ENCODE data around the gene SRL. TPM values are rescaled to one million over a fixed set of nuclear protein-coding genes. Genes with fewer than 3 reads are reported as not detected.

Gene SRL
- total RNA-seq, 4 donors from 2014 or later = 0.04 to 1.8 (median 0.38) TPM; not detected in 1

DNA sequence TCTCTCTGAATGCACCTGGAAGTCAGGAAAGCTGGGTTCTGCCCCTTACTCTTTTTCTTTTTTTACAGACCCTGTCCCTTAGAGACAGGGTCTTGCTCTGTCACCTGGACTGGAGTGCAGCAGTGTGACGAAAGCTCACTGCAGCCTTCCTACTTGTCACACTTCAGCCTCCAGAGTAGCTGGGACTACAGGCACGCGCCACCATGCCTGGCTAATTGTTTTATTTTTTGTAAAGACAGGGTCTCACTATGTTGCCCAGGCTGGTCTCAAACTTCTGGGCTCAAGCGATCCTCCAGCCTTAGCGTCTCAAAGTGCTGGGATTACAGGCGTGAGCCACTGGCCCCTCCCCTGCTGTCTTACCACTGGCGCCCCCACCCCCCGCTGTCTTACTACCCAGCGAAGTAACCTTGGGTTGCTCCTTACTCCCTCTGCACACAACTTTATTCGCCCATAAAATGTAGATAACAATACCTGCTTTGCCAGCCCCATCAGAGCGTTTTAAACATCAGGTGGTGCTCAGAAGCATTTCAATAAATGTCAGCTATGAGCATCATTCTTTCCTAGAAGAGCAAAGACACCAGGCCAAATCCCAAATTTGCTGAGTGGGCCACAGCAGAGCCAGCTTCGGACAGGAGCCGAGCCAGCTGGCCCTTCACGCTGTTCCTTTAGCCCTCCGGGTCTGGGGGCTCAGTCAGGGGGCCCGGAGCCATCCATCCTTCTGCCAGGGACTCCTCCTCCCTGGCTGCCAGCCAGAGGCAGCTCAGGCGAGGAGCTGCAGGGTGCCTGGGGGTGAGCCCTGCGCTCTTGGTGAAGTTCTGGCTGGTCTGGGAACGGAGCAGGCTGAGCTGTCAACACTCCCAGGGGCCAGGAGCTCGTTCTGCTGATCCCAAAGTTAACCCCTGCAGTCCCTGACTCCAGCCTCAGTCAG lies 24.4 kb downstream of the SRL start:
- Histone ChIP-seq H3K27ac (peak overlapping the region in 3 of 4 donors; percentile 39 to 47 (median 44)), H3K9me3 (no peaks in the 10 kb centered on the region), H3K4me3 (no peak overlapping the region), H3K36me3 (no peaks in the 10 kb centered on the region), H3K27me3 (no peaks in the 10 kb centered on the region), H3K4me1 (peaks cover 4 to 50% (median 16%) of the 10 kb centered on the region in 3 donors)
- WGBS, 2 donors = 67 to 84% methylated on average over 10 to 11 of the region's 20 CpGs
- no peak for TF ChIP-seq POLR2A (IDR thresholded peaks at IDR 0.05)
- TF ChIP-seq, protein P1, sequence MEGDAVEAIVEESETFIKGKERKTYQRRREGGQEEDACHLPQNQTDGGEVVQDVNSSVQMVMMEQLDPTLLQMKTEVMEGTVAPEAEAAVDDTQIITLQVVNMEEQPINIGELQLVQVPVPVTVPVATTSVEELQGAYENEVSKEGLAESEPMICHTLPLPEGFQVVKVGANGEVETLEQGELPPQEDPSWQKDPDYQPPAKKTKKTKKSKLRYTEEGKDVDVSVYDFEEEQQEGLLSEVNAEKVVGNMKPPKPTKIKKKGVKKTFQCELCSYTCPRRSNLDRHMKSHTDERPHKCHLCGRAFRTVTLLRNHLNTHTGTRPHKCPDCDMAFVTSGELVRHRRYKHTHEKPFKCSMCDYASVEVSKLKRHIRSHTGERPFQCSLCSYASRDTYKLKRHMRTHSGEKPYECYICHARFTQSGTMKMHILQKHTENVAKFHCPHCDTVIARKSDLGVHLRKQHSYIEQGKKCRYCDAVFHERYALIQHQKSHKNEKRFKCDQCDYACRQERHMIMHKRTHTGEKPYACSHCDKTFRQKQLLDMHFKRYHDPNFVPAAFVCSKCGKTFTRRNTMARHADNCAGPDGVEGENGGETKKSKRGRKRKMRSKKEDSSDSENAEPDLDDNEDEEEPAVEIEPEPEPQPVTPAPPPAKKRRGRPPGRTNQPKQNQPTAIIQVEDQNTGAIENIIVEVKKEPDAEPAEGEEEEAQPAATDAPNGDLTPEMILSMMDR (IDR thresholded peaks at IDR 0.05) = no peak
- intact Hi-C loops (cut with DNase I) = no loop called here
- no peak for DNase-seq

DNA sequence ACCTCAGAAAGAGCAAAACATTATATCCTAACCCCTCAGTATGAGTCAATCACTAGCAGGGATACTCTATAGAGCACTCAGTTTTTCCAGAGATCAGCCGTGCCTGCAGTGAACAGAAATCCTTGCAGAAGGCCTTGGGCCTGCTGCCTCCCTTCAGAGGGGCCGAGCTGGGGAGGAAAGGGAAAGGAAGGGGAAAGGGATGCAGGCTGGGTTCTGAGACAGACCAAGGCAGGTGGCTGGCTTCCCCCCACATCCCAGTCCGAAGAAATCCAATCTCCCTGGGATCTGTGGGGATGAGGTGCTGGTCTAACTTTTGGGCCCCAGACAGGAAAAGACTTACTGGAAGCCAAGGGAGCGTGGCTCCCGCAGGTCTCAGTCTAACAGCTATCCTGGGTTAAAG lies 25.3 kb downstream of the SRL start:
- 64 to 78% methylated on average over 4 to 5 of the region's 5 CpGs for WGBS, 2 donors
- Histone ChIP-seq H3K27ac (no peak overlapping the region), H3K4me3 (no peak overlapping the region), H3K36me3 (no peaks in the 10 kb centered on the region), H3K4me1 (peaks cover 4 to 50% (median 16%) of the 10 kb centered on the region in 3 donors), H3K27me3 (no peaks in the 10 kb centered on the region), H3K9me3 (no peaks in the 10 kb centered on the region)
- intact Hi-C loops (cut with DNase I) = no loop called here
- no peak for TF ChIP-seq POLR2A (IDR thresholded peaks at IDR 0.05)
- TF ChIP-seq, protein P1 (IDR thresholded peaks at IDR 0.05) = no peak
- no peak for DNase-seq

DNA sequence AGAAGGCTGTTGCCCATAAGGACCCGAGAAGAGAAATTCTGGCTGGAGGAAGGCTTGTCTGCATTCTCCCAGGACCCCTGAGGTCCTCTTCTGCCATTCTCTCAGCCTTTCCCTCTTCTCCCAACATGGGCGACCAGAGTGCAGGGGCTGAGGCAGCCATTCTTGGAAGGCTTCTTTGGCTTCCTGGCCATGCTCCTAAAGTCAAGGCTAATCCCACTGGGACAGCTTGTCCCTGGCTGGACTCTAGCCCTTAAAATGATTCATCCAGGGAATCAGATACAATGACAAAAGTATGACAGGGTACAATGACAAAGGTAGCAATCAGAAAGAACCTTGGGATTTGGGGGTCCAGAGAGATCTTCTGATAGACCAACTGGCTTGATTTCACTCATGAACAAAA lies 26.8 kb downstream of the SRL start:
- DNase-seq = no peak
- Histone ChIP-seq H3K9me3 (no peaks in the 10 kb centered on the region), H3K4me1 (peaks cover 4 to 50% (median 16%) of the 10 kb centered on the region in 3 donors), H3K27me3 (no peaks in the 10 kb centered on the region), H3K36me3 (no peaks in the 10 kb centered on the region), H3K4me3 (no peak overlapping the region), H3K27ac (peak overlapping the region in 1 of 4 donors; percentile 10)
- TF ChIP-seq, protein P1 (IDR thresholded peaks at IDR 0.05) = no peak
- TF ChIP-seq POLR2A (IDR thresholded peaks at IDR 0.05) = no peak
- WGBS, 2 donors = 75 to 80% methylated on average over 1 to 2 of the region's 2 CpGs
- intact Hi-C loops (cut with DNase I) = no loop called here

DNA sequence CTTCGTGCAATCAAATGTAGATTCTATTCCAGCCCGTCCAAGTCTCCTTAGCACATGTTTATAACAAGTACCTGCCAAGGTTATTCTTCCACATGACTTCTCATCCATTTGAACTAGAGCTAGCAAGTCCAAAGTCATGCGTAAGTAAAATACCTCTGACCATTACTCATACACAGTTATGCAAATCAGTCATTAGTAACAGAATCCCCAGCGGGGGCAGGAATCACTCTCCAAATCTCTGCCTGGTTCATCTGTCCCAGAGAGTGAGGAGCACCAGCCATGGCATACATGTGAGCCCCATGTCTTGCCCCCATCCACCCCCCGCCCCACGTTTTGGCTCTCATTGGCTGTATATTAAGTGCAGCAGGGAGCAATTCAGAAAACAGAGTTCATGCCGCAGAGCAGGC lies 27.7 kb downstream of the SRL start:
- intact Hi-C loops (cut with DNase I) = no loop called here
- TF ChIP-seq, protein P1 (IDR thresholded peaks at IDR 0.05) = no peak
- TF ChIP-seq POLR2A (IDR thresholded peaks at IDR 0.05) = no peak
- H3K9me3 ChIP-seq = no peaks in the 10 kb centered on the region
- no peak overlapping the region for H3K4me3 ChIP-seq
- no peaks in the 10 kb centered on the region for H3K36me3 ChIP-seq
- H3K27me3 ChIP-seq = no peaks in the 10 kb centered on the region
- 32 to 47% methylated on average over 6 to 7 of the region's 7 CpGs for WGBS, 2 donors
- H3K4me1 ChIP-seq = peaks cover 4 to 50% (median 16%) of the 10 kb centered on the region in 3 donors
- peak overlapping the region; percentile 77 to 82 (median 79) for H3K27ac ChIP-seq
- DNase-seq = no peak

DNA sequence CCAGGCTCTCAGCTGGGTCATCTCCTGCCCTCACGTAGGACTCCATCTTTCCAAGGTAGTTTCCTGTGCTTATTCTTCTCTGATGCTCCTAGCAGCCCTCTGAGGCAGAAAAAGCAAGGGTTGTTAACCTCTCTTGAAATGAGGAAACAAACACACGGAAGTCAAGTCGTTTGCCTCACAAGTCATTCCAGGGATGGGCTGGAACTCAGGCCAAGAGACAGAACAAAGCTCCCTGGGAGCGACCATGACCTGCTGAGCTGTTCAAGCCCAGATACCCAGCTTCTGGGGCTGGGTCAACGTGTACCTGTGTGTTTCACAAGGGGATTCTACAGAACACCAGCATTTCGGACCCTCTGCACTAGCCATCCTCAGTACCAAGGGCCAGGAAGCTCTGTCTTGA lies 28.1 kb downstream of the SRL start:
- WGBS, 2 donors = 24 to 70% methylated on average over 2 to 6 of the region's 6 CpGs
- intact Hi-C loops (cut with DNase I) = no loop called here
- H3K27me3 ChIP-seq = no peaks in the 10 kb centered on the region
- H3K4me1 ChIP-seq = peaks cover 4 to 50% (median 16%) of the 10 kb centered on the region in 3 donors
- TF ChIP-seq, protein P1 (IDR thresholded peaks at IDR 0.05) = no peak
- TF ChIP-seq POLR2A (IDR thresholded peaks at IDR 0.05) = no peak
- H3K36me3 ChIP-seq = no peaks in the 10 kb centered on the region
- no peaks in the 10 kb centered on the region for H3K9me3 ChIP-seq
- peak overlapping the region; percentile 77 to 82 (median 79) for H3K27ac ChIP-seq
- no peak for DNase-seq
- no peak overlapping the region for H3K4me3 ChIP-seq
